ENCODE results near the gene GGA2.

GGA2 gene

GRCh38 chr16:23510164-23510914, at the start of gene GGA2:
Gene GGA2 (minus strand): TSS chr16:23510494. CDS start chr16:23510411, 83 bp downstream.
- peak; percentile 81 for DNase-seq (ENCODE audit: low read depth)

GRCh38 chr16:23557779-23558702, 47.7 kb upstream of the GGA2 start:
- peak; percentile 33 for DNase-seq (ENCODE audit: low read depth)
- peak overlapping the region; percentile 89 for H3K4me3 ChIP-seq (replicated peaks; ENCODE audit: low read depth, low read length)
- no peak for TF ChIP-seq CTCF (IDR thresholded peaks at IDR 0.05; ENCODE audit: low read length, missing control alignments)

More at GRCh38 chr16:23510164-23510914, at the start of gene GGA2:
- no peak for TF ChIP-seq CTCF (IDR thresholded peaks at IDR 0.05; ENCODE audit: low read length, missing control alignments)
- H3K4me3 ChIP-seq (replicated peaks; ENCODE audit: low read depth, low read length) = peak within 1 kb of the TSS; percentile 63

- H3K4me3 ChIP-seq (replicated peaks; ENCODE audit: low read depth, low read length) = peak within 1 kb of the TSS; percentile 89
- peak; percentile 79 for TF ChIP-seq CTCF (IDR thresholded peaks at IDR 0.05; ENCODE audit: low read length, missing control alignments)
These were observed 46.8 kb upstream of the GGA2 start, which contains the start of the genes EARS2 and UBFD1 for GRCh38 chr16:23556881-23557778. Gene EARS2 (minus strand): TSS chr16:23557350. CDS start chr16:23557343, 7 bp downstream. Gene UBFD1 (plus strand): TSS chr16:23557727. CDS start chr16:23557743, 16 bp downstream.

DNA sequence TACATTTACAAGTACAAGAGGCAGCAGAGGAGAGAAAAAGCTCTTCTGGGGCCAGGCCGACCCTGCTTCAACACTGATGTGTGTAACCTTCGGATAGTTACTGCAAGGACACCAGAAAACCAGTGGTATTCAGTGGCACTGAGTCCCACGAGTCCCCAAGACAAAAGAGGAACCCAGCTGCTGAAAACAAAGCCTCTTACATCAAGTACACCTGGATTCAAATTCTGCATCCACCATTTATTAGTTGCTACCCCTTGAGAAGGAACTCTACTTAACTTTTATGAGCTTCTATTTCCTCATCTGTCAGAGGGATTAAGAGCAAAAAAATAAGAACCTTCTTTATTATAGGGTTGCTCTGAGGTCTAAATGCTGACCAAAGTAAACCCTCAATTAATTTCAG, 44.2 kb upstream of the GGA2 start:
- no peak for TF ChIP-seq CTCF (IDR thresholded peaks at IDR 0.05; ENCODE audit: low read length, missing control alignments)
- DNase-seq (ENCODE audit: low read depth) = no peak
- no peak overlapping the region for H3K4me3 ChIP-seq (replicated peaks; ENCODE audit: low read depth, low read length)

More at GRCh38 chr16:23556881-23557778, 46.8 kb upstream of the GGA2 start, which contains the start of the genes EARS2 and UBFD1:
- peak; percentile 99 for DNase-seq (ENCODE audit: low read depth)

- no peak overlapping the region for H3K4me3 ChIP-seq (replicated peaks; ENCODE audit: low read depth, low read length)
- no peak for TF ChIP-seq CTCF (IDR thresholded peaks at IDR 0.05; ENCODE audit: low read length, missing control alignments)
- no peak for DNase-seq (ENCODE audit: low read depth)
These were observed 41.9 kb upstream of the GGA2 start for GRCh38 chr16:23552161-23552560.

- no peak for TF ChIP-seq CTCF (IDR thresholded peaks at IDR 0.05; ENCODE audit: low read length, missing control alignments)
- DNase-seq (ENCODE audit: low read depth) = no peak
- H3K4me3 ChIP-seq (replicated peaks; ENCODE audit: low read depth, low read length) = no peak overlapping the region
These were observed 39.6 kb upstream of the GGA2 start for GRCh38 chr16:23549938-23550337.
